Psoas muscle (tissue), 8 donors: ENCODE measurements around the gene RAI1. TPM values are rescaled to one million over a fixed set of nuclear protein-coding genes. Genes with fewer than 3 reads are reported as not detected.

ENCODE experiments used
- ATAC-seq, 4 donors: fragments of 200-7000 bp; cut with Tn5 transposase; one replicate each; pipeline ENCODE4 v1.9.1; 2020; ENCODE audit warnings: moderate library complexity in 3 of 4, mild to moderate bottlenecking in 2 of 4
- DNase-seq, 2 donors: peaks; one replicate each; pipeline ENCODE4 v3.0.0-alpha.2; 2020
- H3K27ac ChIP-seq: fragments of 200-600 bp; one replicate; pipeline ENCODE4 v1.8.0; 2022
- H3K27me3 ChIP-seq, 3 donors: fragments of 200-600 bp in 1 of 3; one replicate each; pipeline versions ENCODE4 v1.6.1 to v1.8.0; 2013 to 2022; ENCODE audit warnings: low read length in 2 of 3, mild to moderate bottlenecking in 2 of 3, moderate library complexity in 1 of 3; ENCODE audit not compliant: insufficient read depth in 3 of 3
- H3K36me3 ChIP-seq, 2 donors: fragments of 200-600 bp in 1 of 2; one replicate each; pipeline versions ENCODE4 v1.6.1 to v1.8.0; 2013 to 2022; ENCODE audit warnings: low read depth in 1 of 2, mild to moderate bottlenecking in 1 of 2, moderate library complexity in 1 of 2; ENCODE audit not compliant: insufficient read depth in 1 of 2
- H3K4me1 ChIP-seq: fragments of 200-600 bp; one replicate; pipeline ENCODE4 v1.8.0; 2022
- H3K4me3 ChIP-seq: fragments of 200-600 bp; one replicate; pipeline ENCODE4 v1.8.0; 2022; ENCODE audit warnings: mild to moderate bottlenecking
- H3K9me3 ChIP-seq: fragments of 200-600 bp; one replicate; pipeline ENCODE4 v1.8.0; 2022
- CTCF ChIP-seq: fragments of 200-600 bp; IDR thresholded peaks from one replicate; pipeline ENCODE4 v1.8.0; 2022; ENCODE audit warnings: antibody characterized with exemption
- WGBS, 3 donors: extraction: QIAGEN DNeasy Blood & Tissue Kit; methylation state at CpG; one replicate each; pipeline versions ENCODE4 v1.1.6 to v1.1.7; 2013; 5-methylcytosine and 5-hydroxymethylcytosine counted together
- intact Hi-C, 2 donors: fragments of 100-400 bp; cut with DNase I; formaldehyde crosslinking; loops; one replicate each; pipeline versions ENCODE4 v1.11.0 to v1.14.2; 2022
- polyA plus RNA-seq, 3 donors: library from polyadenylated mRNA; stranded (reverse); fragments of 200-250 nt; gene quantifications; one replicate each; pipeline ENCODE4 v1.2.3, GENCODE V29; 2013
- total RNA-seq, 4 donors: library from RNA; stranded (reverse); fragmentation: NEBNext Ultra II Directional in 2 of 4; extraction: Animal tissue kit (Norgen Biotek cat#: 25700) in 2 of 4; gene quantifications; one replicate each; pipeline versions ENCODE4 v1.2.1 to v1.2.4, GENCODE V29; 2021 to 2023
- donor health status: healthy with polysubstance abuse.
- donor health status: DM: no; HTN: no; CAD: no; lungs with moderate emphysema.
- donor health status: Bipolar disorder and iron deficiency.
- donor health status: healthy.
- donor health status: DM: yes; HTN: yes; CAD: no.
- donor health status: DM: no; HTN: no; CAD: no.
- donor health status: DM: no; HTN: no; CAD: no.
- donor health status: DM: yes; HTN: yes; CAD: no.

The RAI1 gene
- total and polyA plus RNA-seq, 7 donors, result 4.0 to 9.0 (median 7.1) TPM

GRCh38 chr17:17701658-17702057 is 20.4 kb downstream of the RAI1 start:
- Histone ChIP-seq H3K36me3 (no peaks in the 10 kb centered on the region), H3K4me1 (peaks cover 32% of the 10 kb centered on the region), H3K4me3 (no peak overlapping the region), H3K9me3 (no peaks in the 10 kb centered on the region), H3K27ac (no peak overlapping the region), H3K27me3 (no peaks in the 10 kb centered on the region)
- DNase-seq (no peak), ATAC-seq (no peak)
- intact Hi-C loops, result no loop called here
- TF ChIP-seq CTCF, result no peak
- WGBS, 3 donors, result 87 to 98% (median 90%) methylated on average over 5 of the region's 5 CpGs

GRCh38 chr17:17702449-17703139 is 21.3 kb downstream of the RAI1 start:
- ATAC-seq, result no peak
- no peak for TF ChIP-seq CTCF
- intact Hi-C loops, result no loop called here
- Histone ChIP-seq H3K27ac (no peak overlapping the region), H3K4me1 (peaks cover 23% of the 10 kb centered on the region), H3K36me3 (no peaks in the 10 kb centered on the region), H3K27me3 (no peaks in the 10 kb centered on the region), H3K9me3 (no peaks in the 10 kb centered on the region), H3K4me3 (no peak overlapping the region)
- no peak for DNase-seq
- WGBS, 3 donors, result 62 to 74% (median 70%) methylated on average over 10 of the region's 10 CpGs

- no peaks in the 10 kb centered on the region for H3K9me3 ChIP-seq
- H3K4me3 ChIP-seq, result no peak overlapping the region
- ATAC-seq (no peak), DNase-seq (no peak)
- intact Hi-C loops, result no loop called here
- H3K4me1 ChIP-seq, result peaks cover 18% of the 10 kb centered on the region
- no peaks in the 10 kb centered on the region for H3K27me3 ChIP-seq
- no peaks in the 10 kb centered on the region for H3K36me3 ChIP-seq
- no peak overlapping the region for H3K27ac ChIP-seq
- TF ChIP-seq CTCF, result no peak
- WGBS, 3 donors, result 64 to 72% (median 64%) methylated on average over 14 of the region's 14 CpGs
These were observed 22.1 kb downstream of the RAI1 start for GRCh38 chr17:17703140-17703919.

GRCh38 chr17:17704931-17705330 is 23.7 kb downstream of the RAI1 start:
- 97 to 100% (median 99%) methylated on average over 2 of the region's 2 CpGs for WGBS, 3 donors
- no peak for DNase-seq
- Histone ChIP-seq H3K4me1 (peaks cover 7% of the 10 kb centered on the region), H3K27ac (no peak overlapping the region), H3K4me3 (no peak overlapping the region), H3K27me3 (no peaks in the 10 kb centered on the region), H3K9me3 (no peaks in the 10 kb centered on the region), H3K36me3 (no peaks in the 10 kb centered on the region)
- TF ChIP-seq CTCF, result no peak
- intact Hi-C loops, result no loop called here
- ATAC-seq, result no peak
